ENCODE measurements around the gene TMEM217.

TMEM217 gene

GRCh38 chr6:37162740-37163139, 95.2 kb downstream of the TMEM217 start:
- H3K27ac ChIP-seq = no peak overlapping the region
- TF ChIP-seq, protein P1, sequence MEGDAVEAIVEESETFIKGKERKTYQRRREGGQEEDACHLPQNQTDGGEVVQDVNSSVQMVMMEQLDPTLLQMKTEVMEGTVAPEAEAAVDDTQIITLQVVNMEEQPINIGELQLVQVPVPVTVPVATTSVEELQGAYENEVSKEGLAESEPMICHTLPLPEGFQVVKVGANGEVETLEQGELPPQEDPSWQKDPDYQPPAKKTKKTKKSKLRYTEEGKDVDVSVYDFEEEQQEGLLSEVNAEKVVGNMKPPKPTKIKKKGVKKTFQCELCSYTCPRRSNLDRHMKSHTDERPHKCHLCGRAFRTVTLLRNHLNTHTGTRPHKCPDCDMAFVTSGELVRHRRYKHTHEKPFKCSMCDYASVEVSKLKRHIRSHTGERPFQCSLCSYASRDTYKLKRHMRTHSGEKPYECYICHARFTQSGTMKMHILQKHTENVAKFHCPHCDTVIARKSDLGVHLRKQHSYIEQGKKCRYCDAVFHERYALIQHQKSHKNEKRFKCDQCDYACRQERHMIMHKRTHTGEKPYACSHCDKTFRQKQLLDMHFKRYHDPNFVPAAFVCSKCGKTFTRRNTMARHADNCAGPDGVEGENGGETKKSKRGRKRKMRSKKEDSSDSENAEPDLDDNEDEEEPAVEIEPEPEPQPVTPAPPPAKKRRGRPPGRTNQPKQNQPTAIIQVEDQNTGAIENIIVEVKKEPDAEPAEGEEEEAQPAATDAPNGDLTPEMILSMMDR (conservative IDR thresholded peaks at IDR 0.05; ENCODE audit: low read depth) = no peak
- DNase-seq (ENCODE audit: low spot score) = no peak
- CTCF ChIA-PET = no interaction called here
- POLR2A ChIA-PET (ENCODE audit: low non-redundant PET) = interaction anchor here (0.6 kb wide), 1 partner anchor 179 kb away, joined by 6 read pairs; no protein-coding TSS in a partner anchor

All from RWPE1 (cell line).